ENCODE results near the gene USP4.
"Not testable (repeated sequence)": the region's sequence is repeated elsewhere in the genome, so short reads cannot be mapped to it uniquely, and the experiment has no call there.

- TF ChIP-seq CTCF (IDR thresholded peaks at IDR 0.05; ENCODE audit: insufficient read depth, low read depth, low read length); EZH2 (IDR thresholded peaks at IDR 0.05; ENCODE audit: insufficient read depth, low read length): not testable (repeated sequence)
Measured at GRCh38 chr3:49348361-49348760, 8.5 kb upstream of the USP4 start.

All from astrocyte (in vitro differentiated cells and primary cell).